GM15510 (cell line): ENCODE measurements around the gene STKLD1.

Experiments used
- POLR2A ChIP-seq: IDR thresholded peaks from 3 replicates; pipeline ENCODE4 v1.6.1; 2011; ENCODE audit warnings: borderline replicate concordance; ENCODE audit not compliant: insufficient read length; ENCODE audit errors: extremely low read depth

The STKLD1 gene

DNA sequence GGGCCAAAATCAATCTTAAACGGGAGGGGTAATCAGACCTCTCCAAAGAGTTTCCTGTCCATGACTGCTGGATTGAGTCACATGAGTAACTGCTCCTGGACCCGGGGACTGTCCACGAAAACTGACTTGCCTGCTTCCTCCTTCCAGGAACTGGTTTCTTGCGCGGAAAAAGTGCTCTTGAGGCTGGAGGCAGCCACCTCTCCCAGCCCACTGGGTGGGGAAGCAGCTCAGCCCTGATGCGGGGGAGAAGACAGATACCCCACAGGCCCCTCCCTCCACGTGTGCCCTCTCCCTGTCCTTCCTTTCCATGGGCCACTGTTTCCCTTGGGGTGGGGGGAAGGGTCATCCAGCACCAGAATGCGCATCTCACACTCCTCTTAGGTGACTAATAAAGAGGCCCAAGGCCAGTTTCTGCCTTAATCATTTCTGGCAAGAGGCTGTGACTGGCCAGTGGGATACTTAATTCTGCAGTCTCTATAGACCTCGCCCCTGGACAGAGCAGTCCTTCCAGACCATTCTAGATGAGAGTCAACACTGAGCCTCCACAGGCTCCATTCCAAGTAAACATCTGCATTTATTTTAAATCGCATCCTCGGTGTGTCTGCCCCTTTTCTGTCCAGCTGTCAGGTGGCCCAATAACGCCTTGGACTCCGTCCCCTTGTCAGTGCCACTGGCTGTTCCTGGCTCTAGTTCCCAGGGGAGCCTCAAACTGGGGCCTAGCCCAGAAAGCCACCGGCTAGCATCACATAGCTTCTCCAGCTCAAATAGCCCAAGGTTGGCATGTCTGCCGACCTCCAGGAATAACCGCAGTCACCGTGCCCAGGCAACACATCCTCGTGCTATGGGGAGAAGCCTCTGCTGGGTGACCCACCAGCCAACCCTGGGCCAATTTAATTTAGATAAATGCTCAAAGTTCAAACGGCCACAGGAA is 29.6 kb downstream of the STKLD1 start:
- TF ChIP-seq POLR2A = no peak

DNA sequence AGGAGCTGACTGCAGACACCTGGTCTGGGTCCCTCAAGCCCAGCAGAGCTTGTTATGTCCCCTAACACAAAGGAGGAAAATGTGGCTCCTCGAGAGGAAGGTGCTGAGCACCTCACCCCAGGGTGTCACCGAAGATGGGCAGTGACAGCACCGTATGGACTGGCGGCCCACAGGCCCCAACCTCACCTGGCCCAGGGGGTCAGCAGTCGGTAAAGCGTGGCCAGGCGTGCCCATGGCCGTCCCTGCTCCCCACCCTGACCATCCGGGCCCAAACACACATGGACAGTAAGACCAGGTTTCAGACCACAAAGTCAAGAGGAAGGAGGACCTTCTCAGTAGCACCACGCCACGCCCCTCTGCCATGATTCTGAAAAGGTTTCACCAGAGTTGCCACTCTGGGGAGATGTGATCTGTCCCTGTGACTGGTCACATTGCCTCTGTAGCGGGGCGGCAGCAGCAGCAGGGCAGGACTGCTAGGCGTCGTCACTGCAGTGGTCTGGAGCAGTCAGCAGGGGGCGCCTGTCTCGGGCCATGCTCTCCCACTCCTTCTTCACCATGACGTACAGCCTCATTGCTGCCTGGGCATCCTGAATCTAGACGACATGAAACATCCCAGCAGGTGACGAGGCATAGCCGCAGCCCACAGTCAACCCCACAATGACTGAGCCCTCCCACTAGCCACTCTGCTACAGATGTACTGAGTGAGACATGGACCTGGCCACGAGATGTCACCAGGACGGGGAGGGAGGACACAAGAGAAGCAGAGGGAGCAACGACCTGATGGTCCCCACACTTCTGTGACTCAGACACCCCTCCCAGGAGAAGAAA is 30.5 kb downstream of the STKLD1 start:
- TF ChIP-seq POLR2A = no peak

DNA sequence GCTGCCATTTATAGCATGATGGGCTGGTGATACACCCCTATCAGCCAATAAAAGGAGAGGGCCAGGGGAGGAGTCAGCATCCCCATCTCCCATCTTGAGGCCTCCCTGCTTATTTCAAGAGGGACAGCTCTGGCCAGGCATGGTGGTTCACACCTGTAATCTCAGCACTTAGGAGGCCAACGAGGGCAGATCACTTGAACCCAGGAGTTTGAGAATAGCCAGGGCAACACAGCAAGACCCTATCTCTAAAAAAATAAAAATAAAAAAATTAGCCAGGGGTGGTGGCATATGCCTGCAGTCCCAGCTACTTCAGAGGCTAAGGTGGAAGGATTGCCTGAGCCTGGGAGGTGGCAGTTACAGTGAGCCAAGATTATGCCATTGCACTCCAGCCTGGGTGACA is 31.9 kb downstream of the STKLD1 start:
- no peak for TF ChIP-seq POLR2A

DNA sequence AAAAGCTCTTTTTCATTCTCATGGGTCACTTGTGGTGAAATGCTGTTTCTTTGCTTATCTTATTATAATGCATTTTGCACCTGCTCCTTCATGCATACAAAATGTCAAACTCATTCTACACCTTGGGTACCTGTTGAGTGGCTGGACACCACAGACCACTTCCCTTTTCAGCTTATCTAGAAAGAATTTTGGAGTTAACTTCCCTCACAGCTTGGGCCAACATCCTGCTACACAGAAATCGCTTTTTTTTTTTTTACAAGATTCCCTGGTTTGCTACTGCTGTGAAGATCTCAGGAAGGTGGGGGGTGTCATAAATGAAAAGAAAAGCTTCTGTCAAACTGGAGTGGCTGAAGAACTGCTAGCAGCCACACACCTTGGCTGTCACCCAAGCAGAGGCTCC is 39.0 kb downstream of the STKLD1 start:
- TF ChIP-seq POLR2A = no peak

DNA sequence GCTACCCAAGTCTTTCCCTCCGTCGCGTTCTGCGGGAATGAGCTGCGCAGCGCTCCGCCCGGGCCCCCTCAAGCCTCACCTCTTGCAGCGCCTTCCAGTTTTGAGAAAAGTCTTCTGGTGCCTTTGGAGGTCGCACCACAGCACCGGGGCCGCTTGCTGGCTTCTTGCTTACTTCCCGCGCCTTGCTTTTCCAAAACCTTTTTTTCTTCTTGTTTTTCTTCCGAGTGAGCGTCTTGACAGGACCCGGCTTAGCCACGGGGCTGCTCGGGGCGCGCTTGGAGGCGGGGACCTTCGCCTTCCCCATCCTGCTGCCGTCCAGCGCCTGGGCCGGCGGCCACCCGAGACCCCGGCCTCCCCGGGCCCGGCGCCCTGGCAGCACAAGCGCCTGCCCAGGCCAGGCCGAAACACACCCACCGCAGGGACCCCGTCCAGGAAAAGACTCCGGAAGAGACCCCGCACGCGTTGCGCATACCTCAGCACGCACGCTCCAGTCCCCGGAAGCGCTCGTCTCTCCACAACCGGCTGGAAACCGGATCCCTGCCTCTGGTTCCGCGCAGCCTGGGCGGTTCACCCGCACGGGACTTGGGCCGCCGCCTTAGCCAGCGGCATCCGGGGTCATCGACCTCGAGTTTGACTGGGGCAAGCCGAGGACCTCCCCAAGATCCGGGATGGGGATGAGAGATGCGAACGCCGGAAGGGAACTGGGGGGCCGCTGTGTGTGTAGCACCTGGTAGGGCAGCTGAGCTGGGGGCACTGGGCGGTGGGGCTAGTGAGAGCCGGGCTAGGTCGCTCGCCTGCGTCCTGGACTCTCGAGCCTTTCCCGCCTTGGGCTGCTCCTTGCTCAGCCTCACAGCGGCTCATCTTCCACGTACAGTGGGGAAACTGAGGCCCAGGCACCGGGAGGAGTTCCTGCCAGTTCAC is 41.6 kb downstream of the STKLD1 start, which contains the start of gene REXO4:
TSS of gene REXO4 (minus strand) at position 470 of the 921 bp plus-strand sequence. CDS start at position 304, 166 bp downstream.
- TF ChIP-seq POLR2A = peak; percentile 57

DNA sequence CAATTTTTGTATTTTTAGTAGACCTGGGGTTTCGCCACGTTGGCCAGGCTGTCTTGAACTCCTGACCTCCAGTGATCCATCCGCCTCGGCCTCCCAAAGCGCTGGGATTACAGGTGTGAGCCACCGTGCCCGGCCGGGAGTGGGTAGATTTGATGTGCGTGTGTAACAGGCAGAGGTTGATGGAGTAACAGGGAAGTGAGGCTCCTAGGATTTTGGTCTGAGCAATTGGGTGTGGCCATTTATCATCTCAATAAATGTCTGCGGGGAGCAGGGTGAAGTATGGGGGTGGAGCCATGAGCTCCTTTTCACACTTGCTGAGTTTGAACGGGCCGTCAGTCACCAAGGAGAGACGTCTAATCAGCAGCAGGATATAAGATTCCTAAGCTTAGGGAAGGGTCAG is 42.8 kb downstream of the STKLD1 start:
- TF ChIP-seq POLR2A = no peak

DNA sequence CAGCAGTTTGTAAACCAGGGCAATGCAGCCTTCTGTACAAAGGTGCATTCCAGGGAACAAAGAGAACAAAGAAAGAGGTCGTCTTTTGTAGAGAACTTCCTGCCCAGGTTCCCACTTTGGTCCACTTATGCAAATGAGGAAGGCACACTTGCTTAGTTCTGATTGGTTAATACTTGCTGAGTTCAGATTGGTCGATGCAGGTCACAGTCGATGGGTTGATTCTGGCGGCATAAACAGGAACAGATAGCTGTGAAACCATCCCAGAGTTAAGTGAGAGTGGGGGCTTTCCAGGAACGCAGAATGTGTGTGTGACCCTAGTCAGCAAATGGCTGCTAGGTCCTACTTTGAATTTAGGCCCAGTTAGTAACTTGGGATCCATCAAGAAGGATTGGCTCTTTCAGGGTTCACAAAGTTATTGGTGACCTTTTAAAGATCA is 44.2 kb downstream of the STKLD1 start:
- TF ChIP-seq POLR2A = peak; percentile 32

DNA sequence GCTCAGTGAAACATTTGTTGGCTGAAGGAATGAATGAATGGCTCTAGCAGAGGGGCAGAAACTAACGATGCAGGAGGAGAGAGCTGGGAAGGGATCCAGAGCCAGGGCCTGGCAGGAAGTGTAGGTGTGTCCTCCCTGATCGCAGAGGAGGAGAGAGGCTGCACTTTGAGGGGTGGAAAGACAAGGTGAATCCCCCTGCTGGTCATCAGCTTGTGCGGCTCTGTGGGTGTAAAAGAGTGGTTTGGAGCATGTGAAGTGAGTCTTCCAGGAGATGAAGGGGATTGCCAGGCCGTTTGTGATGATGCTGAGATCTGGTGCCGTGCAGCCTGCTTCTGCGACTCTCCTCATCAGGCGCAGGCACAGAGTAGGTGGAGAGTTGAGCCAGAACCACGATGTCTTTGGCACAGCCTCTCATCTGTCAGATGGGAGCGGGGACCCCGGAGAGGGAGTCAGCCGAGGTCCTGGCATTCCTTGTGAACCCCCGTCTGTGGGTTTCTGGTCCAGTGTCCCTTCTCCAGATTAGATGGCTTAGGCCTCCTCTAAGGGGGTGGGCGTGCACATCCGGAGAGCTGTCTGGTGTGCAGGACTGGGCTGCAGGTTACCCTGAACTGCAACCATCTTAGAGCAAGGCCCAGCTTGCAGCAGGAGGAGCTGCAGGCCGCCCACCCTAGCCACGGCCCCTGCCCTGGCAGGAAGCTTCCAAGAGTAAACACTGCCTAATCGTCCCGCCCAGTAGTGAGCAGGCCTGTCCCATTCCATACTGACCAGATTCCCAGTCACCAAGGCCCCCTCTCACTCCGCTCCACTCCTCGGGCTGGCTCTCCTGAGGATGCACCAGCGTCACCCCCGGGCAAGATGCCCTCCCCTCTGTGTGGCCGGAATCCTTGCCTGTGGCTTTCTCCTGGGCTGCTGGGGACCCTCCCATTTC is 45.7 kb downstream of the STKLD1 start, which contains the start of gene ADAMTS13:
TSS of gene ADAMTS13 (plus strand) at position 753 of the 928 bp plus-strand sequence. CDS start at position 830, 77 bp downstream.
- no peak for TF ChIP-seq POLR2A

DNA sequence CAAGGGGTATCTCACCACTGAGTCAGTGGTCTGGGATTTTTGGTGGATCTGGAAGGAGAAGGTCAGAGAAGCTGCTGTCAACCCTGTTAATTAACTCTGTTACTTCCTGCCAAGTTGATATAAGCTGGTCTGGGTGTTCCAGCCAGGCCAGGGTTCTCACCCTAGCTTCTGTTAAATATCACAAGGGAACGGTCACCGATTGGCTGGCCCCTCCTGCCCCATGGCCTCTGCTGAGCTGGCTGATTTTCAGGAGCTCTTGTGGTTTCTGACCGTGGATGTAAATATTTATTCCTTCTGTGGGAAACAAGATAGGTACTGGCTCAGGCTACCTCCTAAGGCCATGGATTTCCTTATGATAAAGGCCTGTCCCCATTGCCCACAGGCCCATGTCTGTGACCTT is 47.0 kb downstream of the STKLD1 start:
- no peak for TF ChIP-seq POLR2A

DNA sequence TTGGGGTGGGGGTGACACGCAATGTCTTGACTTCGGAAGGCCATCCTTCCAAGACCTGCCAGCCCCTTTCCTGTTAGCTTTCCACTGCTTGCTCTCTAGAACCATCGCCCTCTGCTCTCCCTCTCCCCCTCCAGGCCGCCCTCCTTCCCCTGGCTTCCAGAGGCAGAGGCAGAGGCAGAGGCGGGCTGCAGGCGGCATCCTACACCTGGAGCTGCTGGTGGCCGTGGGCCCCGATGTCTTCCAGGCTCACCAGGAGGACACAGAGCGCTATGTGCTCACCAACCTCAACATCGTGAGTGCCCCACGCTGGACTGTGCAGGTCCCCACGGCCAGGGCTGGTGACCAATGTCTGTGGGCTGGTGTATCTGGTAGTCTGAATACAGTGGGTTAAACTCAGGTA is 48.0 kb downstream of the STKLD1 start:
- no peak for TF ChIP-seq POLR2A

DNA sequence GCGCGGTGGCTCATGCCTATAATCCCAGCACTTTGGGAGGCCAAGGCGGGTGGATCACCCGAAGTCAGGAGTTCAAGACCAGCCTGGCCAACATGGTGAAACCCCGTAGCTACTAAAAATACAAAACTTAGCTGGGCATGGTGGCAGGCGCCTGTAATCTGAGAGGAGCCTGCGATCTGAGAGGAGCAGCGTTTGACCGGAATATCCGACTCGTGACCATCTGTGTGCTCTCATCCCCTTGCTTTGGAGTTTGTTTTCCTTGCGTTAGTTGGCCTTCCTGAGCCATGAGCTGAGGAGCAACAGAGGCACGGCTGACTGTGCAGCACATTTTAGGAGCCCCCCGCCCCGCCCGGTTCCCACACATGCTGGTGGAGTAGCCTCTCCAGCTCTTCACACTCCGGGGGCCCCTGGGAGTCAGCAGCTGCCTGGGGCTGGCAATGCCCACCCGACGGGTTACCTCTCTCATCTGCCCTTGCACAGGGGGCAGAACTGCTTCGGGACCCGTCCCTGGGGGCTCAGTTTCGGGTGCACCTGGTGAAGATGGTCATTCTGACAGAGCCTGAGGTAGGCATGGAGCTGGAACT is 49.0 kb downstream of the STKLD1 start:
- no peak for TF ChIP-seq POLR2A

DNA sequence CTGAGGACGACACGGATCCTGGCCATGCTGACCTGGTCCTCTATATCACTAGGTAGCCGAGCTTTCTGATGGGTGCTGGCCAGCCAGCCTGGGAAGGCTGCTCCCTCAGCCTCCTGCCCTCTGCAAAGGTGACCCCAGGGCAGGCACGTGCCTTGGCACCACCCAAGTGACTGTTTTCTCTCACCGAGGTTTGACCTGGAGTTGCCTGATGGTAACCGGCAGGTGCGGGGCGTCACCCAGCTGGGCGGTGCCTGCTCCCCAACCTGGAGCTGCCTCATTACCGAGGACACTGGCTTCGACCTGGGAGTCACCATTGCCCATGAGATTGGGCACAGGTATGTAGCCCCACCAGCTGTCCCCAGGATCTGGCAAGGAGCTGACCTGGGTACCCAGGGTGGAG is 49.8 kb downstream of the STKLD1 start:
- TF ChIP-seq POLR2A = no peak
